Cardiac fibroblast (primary cell): Measurements from ENCODE around the gene ARR3.

Experiments
- DNase-seq, 2 donors: peaks; one replicate each; pipeline versions ENCODE4 v3.0.0 to v3.0.0-alpha.2; 2010; ENCODE audit warnings: low read depth in 2 of 2
- H3K4me3 ChIP-seq, 2 donors: replicated peaks in 1 of 2; 1 replicate in 1 of 2; 2 replicates in 1 of 2; pipeline ENCODE4 v1.5.1; 2011; ENCODE audit warnings: low read depth in 2 of 2, low read length in 2 of 2, mild to moderate bottlenecking in 2 of 2, moderate library complexity in 1 of 2
- CTCF ChIP-seq: IDR thresholded peaks from one replicate; pipeline ENCODE4 v1.5.1; 2011; ENCODE audit warnings: low read depth, mild to moderate bottlenecking, low read length, inconsistent platforms

Gene ARR3

GRCh38 chrX:70268034-70268433, at the start of gene ARR3:
TSS of gene ARR3 (plus strand) at chrX:70268334. CDS start at chrX:70269386, 1,052 bp downstream.
- no peak for DNase-seq
- TF ChIP-seq CTCF, result no peak
- no peak within 1 kb of the TSS for H3K4me3 ChIP-seq

DNA sequence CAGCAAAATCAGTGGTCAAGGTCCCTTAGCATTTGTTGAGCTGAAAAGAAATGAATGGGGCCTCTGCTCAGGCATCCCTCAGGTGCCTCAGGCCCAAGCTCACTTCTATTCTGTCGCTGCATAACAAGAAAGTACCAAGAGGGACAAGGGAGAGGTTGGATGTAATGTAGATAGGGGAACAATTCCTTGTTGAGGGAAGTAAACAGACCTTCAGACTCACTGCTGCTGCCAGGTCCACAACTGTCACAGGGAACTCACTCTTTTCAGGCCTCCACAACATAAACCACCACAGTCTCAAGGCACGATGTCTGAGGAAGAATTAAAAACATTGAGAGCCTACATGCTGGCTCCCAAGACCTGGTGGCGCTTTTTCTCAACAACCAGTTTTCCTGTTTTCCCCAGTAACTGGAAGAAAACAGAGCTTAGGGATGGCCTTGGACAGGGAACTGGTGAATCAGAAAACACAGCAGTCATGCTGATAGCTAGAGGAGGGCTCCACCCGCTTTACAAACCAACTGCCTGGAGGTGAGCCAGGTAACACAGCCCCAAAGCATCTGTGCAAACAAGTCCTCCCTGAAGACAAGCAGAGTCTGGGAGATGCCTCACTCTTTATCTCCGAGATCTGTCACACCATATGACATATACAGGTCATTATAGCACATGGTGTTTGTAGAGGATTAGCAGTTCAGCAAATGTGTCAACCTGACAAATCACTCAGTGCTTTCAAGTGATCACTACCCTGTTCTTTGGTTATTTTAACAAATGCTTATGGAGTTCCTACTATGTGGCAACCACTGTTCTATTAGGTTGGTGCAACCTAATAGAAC, 48.0 kb upstream of the ARR3 start:
- H3K4me3 ChIP-seq, result no peak overlapping the region
- no peak for TF ChIP-seq CTCF
- DNase-seq, result peak; percentile 22 to 23

DNA sequence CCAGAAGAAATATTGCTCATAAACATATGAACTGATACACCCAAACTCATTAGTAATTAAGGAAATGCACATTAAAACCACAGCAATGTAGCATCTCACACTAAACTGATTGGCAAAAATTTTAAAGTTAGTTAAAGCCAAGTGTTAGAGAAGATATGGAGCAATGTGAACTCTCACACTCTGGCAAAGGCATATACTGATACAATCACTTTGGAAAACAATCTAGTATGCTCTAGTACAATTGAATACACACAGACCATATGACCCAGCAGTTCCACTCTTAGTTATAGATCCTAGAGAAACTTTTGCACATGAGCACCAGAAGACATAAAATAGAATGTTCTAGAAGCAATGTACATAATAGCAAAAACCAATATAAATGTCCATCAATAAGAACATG, 42.1 kb upstream of the ARR3 start:
- TF ChIP-seq CTCF, result no peak
- no peak overlapping the region for H3K4me3 ChIP-seq
- no peak for DNase-seq

- H3K4me3 ChIP-seq, result no peak overlapping the region
- DNase-seq, result no peak
- TF ChIP-seq CTCF, result no peak
These were observed 41.4 kb upstream of the ARR3 start for GRCh38 chrX:70226687-70227086.

GRCh38 chrX:70231666-70232065, 36.5 kb upstream of the ARR3 start:
- peak in 1 of 2 donors; percentile 51 for DNase-seq
- TF ChIP-seq CTCF, result no peak
- no peak overlapping the region for H3K4me3 ChIP-seq

DNA sequence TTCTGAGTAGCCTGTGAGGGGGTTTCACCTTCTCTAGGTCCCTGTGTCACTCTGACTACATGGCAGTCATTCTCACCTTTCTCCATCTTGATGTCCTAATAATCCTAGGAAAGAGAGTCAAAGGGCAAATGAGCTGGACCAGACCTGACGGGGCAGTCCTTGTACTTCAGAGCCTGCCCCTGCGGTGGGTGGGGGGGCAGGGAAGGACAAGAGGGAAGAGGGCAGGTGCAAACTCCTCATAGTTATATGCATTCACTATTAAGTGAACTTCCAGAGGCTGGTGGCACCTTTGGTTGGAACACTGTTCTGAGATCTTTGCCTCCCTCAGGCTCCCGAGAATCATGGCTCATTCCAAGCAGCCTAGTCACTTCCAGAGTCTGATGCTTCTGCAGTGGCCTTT, 33.8 kb upstream of the ARR3 start, which contains the start of gene AWAT1:
TSS of gene AWAT1 (plus strand) at position 301 of the 400 bp plus-strand sequence. CDS start at position 342, 41 bp downstream.
- H3K4me3 ChIP-seq, result no peak within 1 kb of the TSS
- no peak for DNase-seq
- no peak for TF ChIP-seq CTCF
